VCaP (cell line): ENCODE data around the gene RNH1.

ENCODE experiments used
- H3K27ac ChIP-seq: fragments of 450-650 bp; 2 replicates; pipeline ENCODE4 v1.5.1; 2017
- CTCF ChIP-seq: fragments of 450-650 bp; conservative IDR thresholded peaks from 2 replicates; pipeline ENCODE4 v1.5.1; 2017; ENCODE audit warnings: mild to moderate bottlenecking, moderate library complexity

RNH1 gene

GRCh38 chr11:535519-536454 lies 28.7 kb upstream of the RNH1 start, which contains the start of gene HRAS:
Gene HRAS (minus strand): TSS chr11:535576.
- H3K27ac ChIP-seq, result peak within 1 kb of the TSS; percentile 86
- TF ChIP-seq CTCF, result no peak

GRCh38 chr11:535210-535518 lies 28.1 kb upstream of the RNH1 start:
- H3K27ac ChIP-seq, result peak overlapping the region; percentile 86
- TF ChIP-seq CTCF, result no peak; the same call in 1 of the 2 replicates

- peak overlapping the region; percentile 86 for H3K27ac ChIP-seq
- TF ChIP-seq CTCF, result no peak
Measured at GRCh38 chr11:534396-535209, 27.6 kb upstream of the RNH1 start.

GRCh38 chr11:533586-534395 lies 26.7 kb upstream of the RNH1 start:
- H3K27ac ChIP-seq, result peak overlapping the region; percentile 86
- TF ChIP-seq CTCF, result no peak

- H3K27ac ChIP-seq, result peak overlapping the region; percentile 86; the same call in 1 of the 2 replicates
- no peak for TF ChIP-seq CTCF
Measured at GRCh38 chr11:532986-533585, 26.0 kb upstream of the RNH1 start.

GRCh38 chr11:532527-532985 lies 25.5 kb upstream of the RNH1 start:
- H3K27ac ChIP-seq, result no peak overlapping the region
- TF ChIP-seq CTCF, result no peak
